ENCODE data around the gene GYS1.

GYS1 gene

GRCh38 chr19:48963371-48964204, 29.5 kb downstream of the GYS1 start:
- DNase-seq (ENCODE audit: low read depth), result peak; percentile 28

DNA sequence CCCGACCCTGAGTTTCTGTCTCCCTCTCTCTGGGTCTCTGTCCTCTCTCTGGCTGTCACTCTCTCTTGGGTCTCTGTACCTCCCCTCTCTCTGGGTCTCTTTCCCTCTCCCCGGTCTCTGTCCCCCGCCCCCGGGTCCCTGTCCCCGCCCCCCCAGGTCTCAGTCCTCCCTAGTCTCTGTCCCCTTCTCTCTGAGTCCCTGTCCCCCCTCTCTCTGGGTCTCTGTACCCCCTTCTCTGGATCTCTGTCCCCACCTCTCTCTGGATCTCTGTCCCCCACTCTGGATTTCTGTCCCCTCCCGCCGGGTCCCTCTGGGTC, 30.3 kb downstream of the GYS1 start:
- no peak for DNase-seq (ENCODE audit: low read depth)

GRCh38 chr19:48962029-48962848, 30.9 kb downstream of the GYS1 start:
- no peak for DNase-seq (ENCODE audit: low read depth)

GRCh38 chr19:48961673-48962028, 31.5 kb downstream of the GYS1 start:
- DNase-seq (ENCODE audit: low read depth), result no peak

DNA sequence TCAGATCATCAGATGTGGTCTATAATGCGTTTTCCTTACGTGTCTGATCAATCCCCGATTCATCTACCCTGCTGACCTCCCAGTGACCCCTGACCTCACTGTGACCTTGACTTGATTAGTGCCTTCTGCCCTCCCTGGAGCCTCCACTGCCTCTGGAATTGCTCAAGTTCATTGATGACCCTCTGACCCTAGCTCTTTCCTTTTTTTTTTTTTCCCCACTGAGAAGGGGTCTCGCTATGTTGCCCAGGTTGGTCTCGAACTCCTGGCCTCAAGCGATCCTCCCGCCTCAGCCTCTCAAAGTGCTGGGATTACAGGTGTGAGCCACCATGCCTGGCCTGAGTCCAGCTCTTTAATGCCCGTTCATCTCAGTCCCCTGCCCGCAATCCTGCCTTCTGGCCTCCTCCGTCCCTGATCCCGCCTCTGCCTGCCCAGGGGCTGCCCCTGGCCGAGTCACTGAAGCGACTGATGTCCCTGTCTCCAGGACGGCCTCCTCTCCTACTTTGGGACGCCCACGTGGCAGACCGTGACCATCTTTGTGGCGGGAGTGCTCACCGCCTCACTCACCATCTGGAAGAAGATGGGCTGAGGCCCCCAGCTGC, 32.0 kb downstream of the GYS1 start:
- DNase-seq (ENCODE audit: low read depth), result no peak

GRCh38 chr19:48959341-48960239, 33.5 kb downstream of the GYS1 start:
- no peak for DNase-seq (ENCODE audit: low read depth)

DNA sequence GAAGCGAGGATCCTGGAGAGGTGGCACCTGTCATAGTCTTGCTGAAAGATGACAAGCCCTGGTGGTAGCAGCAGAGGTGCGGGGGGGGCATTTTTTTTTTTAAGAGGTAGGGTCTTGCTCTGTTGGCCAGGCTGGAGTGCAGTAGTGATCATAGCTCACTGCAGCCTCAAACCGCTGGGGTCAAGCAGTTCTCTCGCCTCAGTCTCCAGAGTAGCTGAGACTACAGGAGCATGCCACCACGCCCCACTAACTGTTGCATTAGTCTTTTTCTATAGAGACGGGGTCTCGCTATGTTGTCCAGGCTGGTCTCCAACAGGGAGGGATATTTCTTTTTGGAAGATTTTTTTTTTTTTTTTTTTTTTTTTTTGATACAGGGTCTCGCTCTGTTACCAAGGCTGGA, 35.1 kb downstream of the GYS1 start:
- DNase-seq (ENCODE audit: low read depth), result no peak

GRCh38 chr19:48955308-48955958, 37.7 kb downstream of the GYS1 start:
- no peak for DNase-seq (ENCODE audit: low read depth)

DNA sequence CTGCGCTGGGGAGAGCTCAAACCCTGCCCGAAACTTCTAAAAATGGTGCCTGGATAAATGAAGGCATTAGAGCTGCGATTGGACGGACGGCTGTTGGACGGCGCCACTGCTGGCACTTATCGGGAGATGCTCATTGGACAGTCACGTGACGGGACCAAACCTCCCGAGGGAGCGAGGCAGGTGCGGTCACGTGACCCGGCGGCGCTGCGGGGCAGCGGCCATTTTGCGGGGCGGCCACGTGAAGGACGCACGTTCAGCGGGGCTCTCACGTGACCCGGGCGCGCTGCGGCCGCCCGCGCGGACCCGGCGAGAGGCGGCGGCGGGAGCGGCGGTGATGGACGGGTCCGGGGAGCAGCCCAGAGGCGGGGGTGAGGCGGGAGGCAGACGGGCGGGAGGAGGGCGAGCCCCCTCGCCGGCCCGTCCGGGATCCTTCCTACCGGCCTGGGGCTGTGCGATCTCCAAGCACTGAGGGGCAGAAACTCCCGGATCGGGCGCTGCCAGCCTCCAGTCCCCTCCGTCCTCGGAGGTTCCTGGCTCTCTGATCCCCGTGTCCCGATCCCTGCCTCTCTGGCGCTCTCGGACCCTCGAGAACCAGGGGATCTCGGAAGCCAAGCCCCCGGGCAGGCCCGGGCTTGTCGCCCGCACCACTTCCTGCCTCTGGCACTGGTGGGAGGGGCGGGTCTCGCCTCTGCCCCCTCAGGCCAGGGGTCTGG, 38.4 kb downstream of the GYS1 start, which contains the start of gene BAX:
BAX (plus strand) TSS at position 281 of the 713 bp plus-strand sequence; CDS start at position 335, 54 bp downstream.
- peak; percentile 74 for DNase-seq (ENCODE audit: low read depth)

DNA sequence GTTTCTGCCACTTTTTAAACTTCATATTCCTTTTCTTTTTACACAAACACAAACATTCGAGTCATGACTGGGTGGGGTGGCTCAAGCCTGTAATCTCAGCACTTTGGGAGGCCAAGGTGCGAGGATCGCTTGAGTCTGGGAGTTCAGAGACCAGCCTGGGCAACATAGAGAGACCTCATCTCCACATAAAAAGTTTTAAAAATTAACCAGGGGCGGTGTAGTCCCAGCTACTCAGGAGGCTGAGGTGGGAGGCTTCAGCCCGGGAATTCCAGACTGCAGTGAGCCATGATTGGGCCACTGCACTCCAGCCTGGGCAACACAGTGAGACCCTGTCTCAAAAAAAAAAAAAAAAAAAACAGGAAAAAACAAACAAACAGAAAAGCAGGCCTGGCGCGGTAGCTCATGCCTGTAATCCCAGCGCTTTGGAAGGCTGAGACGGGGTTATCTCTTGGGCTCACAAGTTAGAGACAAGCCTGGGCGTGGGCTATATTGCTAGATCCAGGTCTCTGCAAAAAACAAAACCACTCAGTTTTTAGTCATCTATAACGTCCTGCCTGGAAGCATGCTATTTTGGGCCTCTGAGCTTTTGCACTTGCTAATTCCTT, 39.0 kb downstream of the GYS1 start:
- no peak for DNase-seq (ENCODE audit: low read depth)

GRCh38 chr19:48953141-48953540, 40.0 kb downstream of the GYS1 start:
- no peak for DNase-seq (ENCODE audit: low read depth)

- no peak for DNase-seq (ENCODE audit: low read depth)
Measured at GRCh38 chr19:48950830-48951519, 42.1 kb downstream of the GYS1 start.

- no peak for DNase-seq (ENCODE audit: low read depth)
Measured at GRCh38 chr19:48950159-48950558, 43.0 kb downstream of the GYS1 start.

DNA sequence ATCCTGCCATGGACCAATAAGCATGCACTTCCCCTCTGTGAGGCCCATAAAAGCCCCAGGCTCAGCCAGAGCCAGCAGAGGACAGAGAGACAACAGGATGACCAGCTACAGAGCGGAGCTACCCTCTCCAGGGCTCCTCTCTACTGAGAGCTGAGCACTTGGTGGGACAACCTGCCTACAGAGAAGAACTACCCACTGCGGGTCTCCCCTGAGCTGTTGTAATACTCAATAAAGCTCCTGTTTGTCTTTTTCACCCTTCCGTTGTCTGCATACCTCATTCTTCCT, 45.9 kb downstream of the GYS1 start:
- DNase-seq (ENCODE audit: low read depth), result no peak

DNA sequence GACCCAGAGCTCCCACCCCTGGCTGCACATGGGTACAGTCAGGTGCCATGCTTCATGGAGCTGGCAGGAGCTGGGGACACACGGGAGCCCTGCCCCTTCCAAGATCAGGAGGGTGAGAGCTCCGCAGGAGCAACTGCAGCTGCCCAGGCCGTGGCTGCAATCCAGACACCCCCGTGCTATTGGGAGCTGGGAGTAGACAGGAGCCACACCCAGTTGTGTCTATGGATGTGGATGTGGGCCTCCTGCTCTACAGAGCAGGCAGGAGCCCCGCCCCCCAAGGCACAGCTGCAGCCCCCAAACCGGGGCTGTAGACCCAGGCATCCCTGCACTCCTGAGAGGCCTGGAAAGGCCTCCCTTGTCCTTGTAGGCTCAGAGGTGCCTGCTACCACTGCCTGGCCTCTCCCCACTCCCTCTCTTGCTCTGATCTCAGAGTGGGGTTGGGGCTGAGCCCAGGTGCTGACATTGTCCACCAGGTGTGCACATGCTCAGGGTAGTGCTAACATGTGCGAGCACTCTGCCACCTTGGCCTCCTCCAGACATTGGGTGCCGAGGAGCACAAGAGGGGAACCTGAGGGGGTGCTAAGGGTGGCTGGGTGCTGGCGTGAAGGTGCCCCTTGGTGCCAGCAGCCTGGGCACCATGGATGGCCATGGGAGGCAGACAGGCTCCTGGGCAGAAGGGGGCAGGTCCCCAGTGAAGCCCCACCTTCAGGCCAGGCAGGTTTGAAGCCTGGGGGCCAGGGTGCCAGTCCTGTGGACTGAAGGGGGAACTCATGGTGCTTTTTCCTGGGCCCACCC, 46.4 kb downstream of the GYS1 start:
- no peak for DNase-seq (ENCODE audit: low read depth)

GRCh38 chr19:48945817-48946216, 47.3 kb downstream of the GYS1 start:
- DNase-seq (ENCODE audit: low read depth), result no peak

DNA sequence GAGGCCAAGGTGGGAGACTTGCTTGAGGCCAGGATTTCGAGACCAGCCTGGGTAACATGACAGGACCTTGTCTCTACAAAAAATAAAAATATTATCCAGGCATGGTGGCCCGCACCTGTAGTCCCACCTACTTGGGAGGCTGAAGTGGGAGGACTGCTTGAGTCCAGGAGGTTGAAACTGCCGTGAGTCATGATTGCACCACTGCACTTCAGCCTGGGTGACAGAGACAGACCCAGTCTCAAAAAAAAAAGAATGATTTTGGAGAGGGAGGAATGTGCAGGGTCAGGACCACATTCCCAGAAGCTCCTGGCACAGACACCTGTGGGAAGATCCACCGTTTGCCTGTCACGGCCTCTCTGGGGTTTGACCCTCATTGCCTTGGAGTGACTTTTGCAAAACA, 47.7 kb downstream of the GYS1 start:
- no peak for DNase-seq (ENCODE audit: low read depth)

DNA sequence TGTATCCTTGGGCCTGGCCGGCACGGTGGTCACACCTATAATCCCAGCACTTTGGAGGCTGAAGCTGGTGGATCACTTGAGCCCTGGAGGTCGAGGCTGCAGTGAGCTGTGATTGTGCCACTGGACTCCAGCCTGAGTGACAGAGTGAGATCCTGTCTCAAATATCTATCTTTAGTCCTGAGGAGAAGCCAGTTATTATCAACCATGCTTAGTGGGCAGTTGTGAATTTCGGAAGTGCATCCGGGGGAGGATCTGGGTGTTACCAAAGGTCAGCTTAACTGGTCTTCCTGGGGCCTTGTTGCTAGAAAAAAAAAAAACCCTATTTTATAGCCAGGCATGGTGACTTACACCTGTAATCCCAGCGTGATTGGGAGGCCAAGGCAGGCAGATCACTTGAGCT, 50.0 kb downstream of the GYS1 start:
- no peak for DNase-seq (ENCODE audit: low read depth)

- DNase-seq (ENCODE audit: low read depth), result no peak
Measured at GRCh38 chr19:48940902-48941301, 52.2 kb downstream of the GYS1 start.
